ENCODE measurements around the gene ADORA3. TPM values are rescaled to one million over a fixed set of nuclear protein-coding genes. Genes with fewer than 3 reads are reported as not detected.
"Not testable (repeated sequence)": the region's sequence is repeated elsewhere in the genome, so short reads cannot be mapped to it uniquely, and the experiment has no call there.

The ADORA3 gene
- polyA plus RNA-seq, 1 donor (not counting 4 experiments of a cell fraction or from before 2014, with no cell fraction given), result not detected

DNA sequence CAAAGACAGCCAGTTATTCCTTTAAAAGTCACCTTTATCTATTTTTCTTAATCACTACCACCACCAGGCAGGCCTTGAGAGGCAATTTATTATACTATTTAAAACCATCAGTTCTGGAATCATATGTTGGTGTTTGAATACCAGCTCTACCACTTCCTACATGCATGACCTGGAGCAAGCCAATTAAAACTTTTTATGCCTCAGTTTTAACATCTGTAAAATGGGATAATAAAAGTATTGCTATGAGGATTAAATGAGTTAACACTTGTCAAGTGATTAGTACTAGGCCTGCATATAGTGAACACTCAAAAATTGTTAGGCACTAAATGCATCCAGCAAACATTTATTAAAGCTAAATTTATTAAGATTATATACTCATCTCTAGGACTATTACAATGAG, 49.2 kb upstream of the ADORA3 start:
- Histone ChIP-seq H2AFZ (ENCODE audit: control insufficient read depth, low read length) (no peak overlapping the region), H3K9me3 (ENCODE audit: control insufficient read depth, low read depth, low read length) (no peaks in the 10 kb centered on the region), H3K9me1 (ENCODE audit: control insufficient read depth, extremely low read depth, insufficient read depth, low read length) (no peaks in the 10 kb centered on the region), H3K9ac (ENCODE audit: control insufficient read depth, extremely low read depth, insufficient read depth, low read length) (no peak overlapping the region), H3K4me1 (ENCODE audit: control insufficient read depth, extremely low read depth, insufficient read depth, low read length) (peaks cover 20% of the 10 kb centered on the region), H3K4me2 (ENCODE audit: control insufficient read depth, extremely low read depth, insufficient read depth, low read depth, low read length) (no peak overlapping the region), H3K27ac (ENCODE audit: control insufficient read depth, insufficient read depth, low read length) (no peak overlapping the region), H4K20me1 (ENCODE audit: control insufficient read depth, extremely low read depth, insufficient read depth, low read length) (no peaks in the 10 kb centered on the region), H3K36me3 (ENCODE audit: control insufficient read depth in 2 of 2, extremely low read depth in 1 of 2, insufficient read depth in 2 of 2, low read length in 2 of 2) (no peaks in the 10 kb centered on the region), H3K27me3 (ENCODE audit: control insufficient read depth, extremely low read depth, insufficient read depth, low read length) (no peaks in the 10 kb centered on the region), H3K79me2 (ENCODE audit: control insufficient read depth, insufficient read depth, low read length) (no peaks in the 10 kb centered on the region), H3K4me3 (ENCODE audit: control insufficient read depth in 2 of 3, extremely low read depth in 1 of 3, insufficient read depth in 2 of 3, low read depth in 1 of 3, low read length in 3 of 3) (no peak overlapping the region)
- no peak for FAIRE-seq
- TF ChIP-seq, protein P1, sequence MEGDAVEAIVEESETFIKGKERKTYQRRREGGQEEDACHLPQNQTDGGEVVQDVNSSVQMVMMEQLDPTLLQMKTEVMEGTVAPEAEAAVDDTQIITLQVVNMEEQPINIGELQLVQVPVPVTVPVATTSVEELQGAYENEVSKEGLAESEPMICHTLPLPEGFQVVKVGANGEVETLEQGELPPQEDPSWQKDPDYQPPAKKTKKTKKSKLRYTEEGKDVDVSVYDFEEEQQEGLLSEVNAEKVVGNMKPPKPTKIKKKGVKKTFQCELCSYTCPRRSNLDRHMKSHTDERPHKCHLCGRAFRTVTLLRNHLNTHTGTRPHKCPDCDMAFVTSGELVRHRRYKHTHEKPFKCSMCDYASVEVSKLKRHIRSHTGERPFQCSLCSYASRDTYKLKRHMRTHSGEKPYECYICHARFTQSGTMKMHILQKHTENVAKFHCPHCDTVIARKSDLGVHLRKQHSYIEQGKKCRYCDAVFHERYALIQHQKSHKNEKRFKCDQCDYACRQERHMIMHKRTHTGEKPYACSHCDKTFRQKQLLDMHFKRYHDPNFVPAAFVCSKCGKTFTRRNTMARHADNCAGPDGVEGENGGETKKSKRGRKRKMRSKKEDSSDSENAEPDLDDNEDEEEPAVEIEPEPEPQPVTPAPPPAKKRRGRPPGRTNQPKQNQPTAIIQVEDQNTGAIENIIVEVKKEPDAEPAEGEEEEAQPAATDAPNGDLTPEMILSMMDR (optimal IDR thresholded peaks at IDR 0.05 in 1 of 3, IDR thresholded peaks at IDR 0.05 in 1 of 3, conservative IDR thresholded peaks at IDR 0.05 in 1 of 3; ENCODE audit: extremely low read depth in 1 of 3, insufficient read depth in 2 of 3, low read length in 3 of 3), result no peak
- TF ChIP-seq EZH2 (IDR thresholded peaks at IDR 0.05; ENCODE audit: low read length), result no peak
- dilution Hi-C loops (cut with MboI; ENCODE audit: extremely low pct_ligation_motif_present, low sequenced_read_pairs), result no loop called here
- no peak for DNase-seq (ENCODE audit: low read depth, low spot score)

DNA sequence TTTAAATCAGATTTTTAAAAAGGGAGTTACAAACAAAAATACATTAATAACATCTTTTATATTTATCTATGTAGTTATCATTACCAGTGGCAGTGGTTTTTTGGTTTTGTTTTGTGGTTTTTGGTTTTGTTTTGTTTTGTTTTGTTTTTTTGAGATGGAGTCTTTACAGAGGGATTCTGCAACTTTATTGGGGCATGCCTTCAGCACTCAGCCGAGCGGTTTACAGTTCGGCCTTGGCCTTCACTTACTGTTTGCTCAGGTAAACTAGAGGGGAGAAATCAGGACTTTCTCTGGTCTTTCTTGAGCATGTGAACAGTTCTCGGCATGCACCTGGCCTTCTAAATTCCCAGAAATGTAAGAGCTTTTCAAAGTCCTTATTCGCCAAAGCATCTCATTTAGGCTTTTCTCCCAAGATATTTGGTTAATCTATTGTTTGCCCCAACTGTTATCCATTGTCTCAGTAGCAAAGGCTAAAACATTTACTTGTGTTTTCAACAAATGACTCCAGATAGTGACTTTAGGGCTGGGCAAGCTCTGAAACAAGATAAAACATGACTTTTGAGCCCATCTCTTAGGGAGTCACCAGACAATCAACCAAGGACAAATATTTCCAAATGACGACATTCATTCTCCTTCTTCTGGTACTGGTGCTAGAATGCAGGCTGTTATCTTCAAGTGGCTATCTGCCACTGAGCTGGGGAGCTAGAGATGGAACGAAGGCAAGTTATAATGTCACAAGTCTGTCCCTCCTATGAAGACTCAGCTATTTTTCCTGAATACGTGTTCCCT, 48.4 kb upstream of the ADORA3 start:
- dilution Hi-C loops (cut with MboI; ENCODE audit: extremely low pct_ligation_motif_present, low sequenced_read_pairs), result no loop called here
- no peaks in the 10 kb centered on the region for H3K9me3 ChIP-seq (ENCODE audit: control insufficient read depth, low read depth, low read length)
- no peaks in the 10 kb centered on the region for H3K9me1 ChIP-seq (ENCODE audit: control insufficient read depth, extremely low read depth, insufficient read depth, low read length)
- H3K27ac ChIP-seq (ENCODE audit: control insufficient read depth, insufficient read depth, low read length), result no peak overlapping the region
- no peak overlapping the region for H3K9ac ChIP-seq (ENCODE audit: control insufficient read depth, extremely low read depth, insufficient read depth, low read length)
- TF ChIP-seq, protein P1 (optimal IDR thresholded peaks at IDR 0.05 in 1 of 3, IDR thresholded peaks at IDR 0.05 in 1 of 3, conservative IDR thresholded peaks at IDR 0.05 in 1 of 3; ENCODE audit: extremely low read depth in 1 of 3, insufficient read depth in 2 of 3, low read length in 3 of 3), result no peak
- no peak for TF ChIP-seq EZH2 (IDR thresholded peaks at IDR 0.05; ENCODE audit: low read length)
- no peaks in the 10 kb centered on the region for H3K27me3 ChIP-seq (ENCODE audit: control insufficient read depth, extremely low read depth, insufficient read depth, low read length)
- H3K4me1 ChIP-seq (ENCODE audit: control insufficient read depth, extremely low read depth, insufficient read depth, low read length), result peaks cover 20% of the 10 kb centered on the region
- H4K20me1 ChIP-seq (ENCODE audit: control insufficient read depth, extremely low read depth, insufficient read depth, low read length), result no peaks in the 10 kb centered on the region
- H3K79me2 ChIP-seq (ENCODE audit: control insufficient read depth, insufficient read depth, low read length), result no peaks in the 10 kb centered on the region
- H3K4me2 ChIP-seq (ENCODE audit: control insufficient read depth, extremely low read depth, insufficient read depth, low read depth, low read length), result no peak overlapping the region
- FAIRE-seq (no peak), DNase-seq (ENCODE audit: low read depth, low spot score) (no peak)
- H2AFZ ChIP-seq (ENCODE audit: control insufficient read depth, low read length), result no peak overlapping the region
- H3K36me3 ChIP-seq (ENCODE audit: control insufficient read depth in 2 of 2, extremely low read depth in 1 of 2, insufficient read depth in 2 of 2, low read length in 2 of 2), result no peaks in the 10 kb centered on the region
- H3K4me3 ChIP-seq (ENCODE audit: control insufficient read depth in 2 of 3, extremely low read depth in 1 of 3, insufficient read depth in 2 of 3, low read depth in 1 of 3, low read length in 3 of 3), result no peak overlapping the region

DNA sequence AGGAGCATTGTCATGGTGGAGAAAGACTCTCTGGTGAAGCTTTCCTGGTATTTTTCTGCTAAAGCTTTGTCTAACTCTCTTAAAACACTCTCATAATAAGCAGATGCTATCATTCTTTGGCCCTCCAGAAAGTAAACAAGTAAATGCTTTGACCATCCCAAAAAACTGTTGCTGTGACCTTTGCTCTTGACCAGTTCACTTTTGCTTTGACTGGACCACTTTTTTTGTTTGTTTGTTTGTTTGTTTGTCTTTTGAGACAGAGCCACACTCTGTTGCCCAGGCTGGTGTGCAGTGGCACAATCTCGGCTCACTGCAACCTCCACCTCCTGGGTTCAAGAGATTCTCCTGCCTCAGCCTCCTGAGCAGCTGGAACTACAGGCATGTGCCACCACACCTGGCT, 44.4 kb upstream of the ADORA3 start:
- not testable (repeated sequence) for H3K4me3 ChIP-seq (ENCODE audit: control insufficient read depth in 2 of 3, extremely low read depth in 1 of 3, insufficient read depth in 2 of 3, low read depth in 1 of 3, low read length in 3 of 3)

More for the DNA sequence above, 44.4 kb upstream of the ADORA3 start:
- H3K9me3 ChIP-seq (ENCODE audit: control insufficient read depth, low read depth, low read length); H3K4me1 ChIP-seq (ENCODE audit: control insufficient read depth, extremely low read depth, insufficient read depth, low read length); DNase-seq (ENCODE audit: low read depth, low spot score); H3K36me3 ChIP-seq (ENCODE audit: control insufficient read depth in 2 of 2, extremely low read depth in 1 of 2, insufficient read depth in 2 of 2, low read length in 2 of 2); H3K4me2 ChIP-seq (ENCODE audit: control insufficient read depth, extremely low read depth, insufficient read depth, low read depth, low read length); H3K9me1 ChIP-seq (ENCODE audit: control insufficient read depth, extremely low read depth, insufficient read depth, low read length); H4K20me1 ChIP-seq (ENCODE audit: control insufficient read depth, extremely low read depth, insufficient read depth, low read length); H3K27me3 ChIP-seq (ENCODE audit: control insufficient read depth, extremely low read depth, insufficient read depth, low read length); H3K79me2 ChIP-seq (ENCODE audit: control insufficient read depth, insufficient read depth, low read length); dilution Hi-C loops (cut with MboI; ENCODE audit: extremely low pct_ligation_motif_present, low sequenced_read_pairs); H3K9ac ChIP-seq (ENCODE audit: control insufficient read depth, extremely low read depth, insufficient read depth, low read length); H2AFZ ChIP-seq (ENCODE audit: control insufficient read depth, low read length); H3K27ac ChIP-seq (ENCODE audit: control insufficient read depth, insufficient read depth, low read length): not testable (repeated sequence)
- peak; percentile 26 for FAIRE-seq

Measured in keratinocyte (primary cell).